Upper lobe of left lung (tissue), 4 donors: ENCODE data around the gene TGM4.

Experiments
- CTCF ChIP-seq, 6 experiments: fragments of 450-650 bp in 4 of 6; fragments of 200-600 bp in 2 of 6; sonication (generic) in 2 of 6; IDR thresholded peaks; one replicate each; pipeline ENCODE4 v1.5.1; 2016 to 2019; ENCODE audit warnings: antibody characterized with exemption in 6 of 6
- EP300 ChIP-seq, 4 donors: sonication (generic); formaldehyde crosslinking; IDR thresholded peaks; one replicate each; pipeline ENCODE4 v1.5.1; 2017; ENCODE audit warnings: antibody characterized with exemption in 4 of 4, control low read depth in 2 of 4
- POLR2A ChIP-seq, 4 donors: fragments of 450-650 bp; IDR thresholded peaks; one replicate each; pipeline ENCODE4 v1.5.1; 2016 to 2017; ENCODE audit warnings: antibody characterized with exemption in 4 of 4, mild to moderate bottlenecking in 2 of 4
- POLR2AphosphoS5 ChIP-seq, 2 donors: sonication (generic); formaldehyde crosslinking; IDR thresholded peaks; one replicate each; pipeline ENCODE4 v1.5.1; 2017; ENCODE audit warnings: antibody characterized with exemption in 2 of 2

- TF ChIP-seq CTCF (IDR thresholded peaks at IDR 0.05): no peak
- TF ChIP-seq POLR2A (IDR thresholded peaks at IDR 0.05): no peak
- no peak for TF ChIP-seq EP300 (IDR thresholded peaks at IDR 0.05)
- TF ChIP-seq POLR2AphosphoS5 (IDR thresholded peaks at IDR 0.05): no peak
Observed at GRCh38 chr3:44896440-44896839, 22.0 kb downstream of the TGM4 start.
